NCI-H748 treated with DMSO at 0.1 percent for 48 hours (cell line): ENCODE results near the gene SAMD5.

Experiments used
- DNase-seq: peaks from one replicate; lab custom pipeline; 2025; lab: John Stamatoyannopoulos, UW

SAMD5 gene

GRCh38 chr6:147567141-147567805 is 58.8 kb downstream of the SAMD5 start:
- DNase-seq, result no peak

GRCh38 chr6:147569788-147570187 is 61.3 kb downstream of the SAMD5 start:
- no peak for DNase-seq

- no peak for DNase-seq
Measured at GRCh38 chr6:147570681-147571080, 62.2 kb downstream of the SAMD5 start.

- no peak for DNase-seq
Measured at GRCh38 chr6:147577488-147577887, 69.0 kb downstream of the SAMD5 start.

- no peak for DNase-seq
Measured at GRCh38 chr6:147578159-147578558, 69.7 kb downstream of the SAMD5 start.

GRCh38 chr6:147578883-147579282 is 70.4 kb downstream of the SAMD5 start:
- no peak for DNase-seq

GRCh38 chr6:147579667-147580066 is 71.2 kb downstream of the SAMD5 start:
- no peak for DNase-seq

- no peak for DNase-seq
Measured at GRCh38 chr6:147582991-147583390, 74.5 kb downstream of the SAMD5 start.

GRCh38 chr6:147585256-147585655 is 76.8 kb downstream of the SAMD5 start:
- no peak for DNase-seq

GRCh38 chr6:147586044-147586443 is 77.6 kb downstream of the SAMD5 start:
- DNase-seq, result no peak

- DNase-seq, result no peak
Measured at GRCh38 chr6:147587907-147588306, 79.4 kb downstream of the SAMD5 start.

GRCh38 chr6:147588469-147588868 is 80.0 kb downstream of the SAMD5 start:
- no peak for DNase-seq

- DNase-seq, result no peak
Measured at GRCh38 chr6:147589739-147590250, 81.3 kb downstream of the SAMD5 start.

- no peak for DNase-seq
Measured at GRCh38 chr6:147595961-147596360, 87.5 kb downstream of the SAMD5 start.

- DNase-seq, result no peak
Measured at GRCh38 chr6:147603392-147604081, 95.0 kb downstream of the SAMD5 start.

- no peak for DNase-seq
Measured at GRCh38 chr6:147604373-147604772, 95.9 kb downstream of the SAMD5 start.

GRCh38 chr6:147611992-147612391 is 103.5 kb downstream of the SAMD5 start:
- DNase-seq, result no peak

- no peak for DNase-seq
Measured at GRCh38 chr6:147614501-147614900, 106.0 kb downstream of the SAMD5 start.

- no peak for DNase-seq
Measured at GRCh38 chr6:147615659-147616456, 107.4 kb downstream of the SAMD5 start.

GRCh38 chr6:147617366-147617765 is 108.9 kb downstream of the SAMD5 start:
- no peak for DNase-seq

- no peak for DNase-seq
Measured at GRCh38 chr6:147618457-147618856, 110.0 kb downstream of the SAMD5 start.

- no peak for DNase-seq
Measured at GRCh38 chr6:147618927-147619326, 110.4 kb downstream of the SAMD5 start.
